GM18526 (cell line): Measurements from ENCODE around the gene ABHD17C.

Source experiments
- POLR2A ChIP-seq: IDR thresholded peaks from 3 replicates; pipeline ENCODE4 v1.6.1; 2011; ENCODE audit not compliant: insufficient read length; ENCODE audit errors: extremely low read depth

ABHD17C gene

DNA sequence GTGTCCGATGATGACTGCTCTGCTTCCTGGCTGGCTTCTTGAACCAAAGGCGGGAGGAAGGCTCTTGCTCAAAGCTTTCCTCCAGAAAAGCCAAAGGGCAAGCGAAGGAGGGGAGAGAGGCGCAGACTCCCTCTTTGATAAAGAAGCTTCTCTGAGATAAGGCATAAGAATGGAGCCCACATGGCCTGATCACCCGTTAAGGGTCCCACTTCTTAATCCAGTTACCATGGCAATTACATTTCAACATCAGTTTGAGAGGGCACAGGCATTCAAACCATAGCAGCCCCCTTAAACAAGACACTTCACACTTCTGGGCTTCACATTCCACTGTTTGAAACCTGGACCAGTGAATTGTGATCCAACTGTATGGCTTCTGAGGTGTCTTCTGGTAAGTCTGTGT lies 8.0 kb downstream of the ABHD17C start:
- TF ChIP-seq POLR2A, result no peak

DNA sequence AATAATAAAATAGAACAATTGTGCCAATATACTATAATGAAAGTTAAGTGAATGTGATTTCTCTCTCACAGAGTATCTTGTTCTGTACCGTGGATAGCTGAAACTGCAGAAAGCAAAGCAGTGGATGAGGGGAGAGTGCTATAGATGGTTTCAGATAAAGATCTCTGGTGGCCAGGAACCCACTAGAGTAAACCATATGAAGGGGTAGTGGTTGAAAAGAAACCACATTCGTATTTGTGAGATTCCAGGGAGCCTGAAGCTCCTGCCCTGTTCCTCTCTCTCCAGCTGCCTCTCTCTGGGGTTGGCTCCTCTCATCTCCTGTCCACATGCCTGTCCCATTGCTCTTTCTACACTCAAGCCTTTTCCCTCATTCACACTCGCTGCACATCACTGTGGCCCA lies 8.9 kb downstream of the ABHD17C start:
- TF ChIP-seq POLR2A, result no peak

DNA sequence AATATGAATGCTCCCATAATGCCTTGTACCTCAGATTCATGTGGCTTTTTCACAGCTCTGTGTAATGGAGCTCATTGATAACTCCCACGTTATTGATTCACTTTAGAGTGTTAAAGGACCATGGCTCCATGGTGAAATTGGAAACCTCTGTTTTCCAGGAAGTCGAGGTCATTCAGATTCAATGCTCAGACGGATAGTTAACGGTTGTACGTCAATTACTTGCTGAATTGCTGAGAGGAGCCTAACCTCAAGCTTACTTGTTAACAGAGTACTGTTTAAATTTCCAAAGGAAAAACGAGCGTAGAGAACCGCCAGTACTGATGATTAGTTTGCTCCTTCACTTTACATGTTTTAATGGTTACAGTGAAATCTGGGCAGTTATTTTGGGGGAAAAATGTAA lies 11.1 kb downstream of the ABHD17C start:
- no peak for TF ChIP-seq POLR2A

DNA sequence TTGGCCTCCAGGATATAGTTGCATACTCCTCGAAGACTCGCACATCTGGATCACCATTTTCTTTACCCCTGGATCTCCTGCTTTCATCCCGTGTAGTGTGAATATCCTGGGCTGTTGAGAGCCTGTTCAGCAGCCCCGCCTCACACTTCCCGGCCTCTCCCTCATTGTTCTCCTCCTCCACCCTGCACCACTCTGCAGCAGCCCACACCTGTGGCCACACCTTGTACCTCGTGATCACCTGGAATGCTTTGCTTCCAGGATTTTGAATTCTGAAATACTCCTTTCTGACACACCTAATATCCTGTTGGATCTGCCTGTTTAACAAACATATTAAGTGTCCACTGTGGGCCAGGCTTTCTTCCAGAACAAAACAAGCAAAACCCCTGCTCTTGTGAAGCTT lies 14.4 kb downstream of the ABHD17C start:
- TF ChIP-seq POLR2A, result no peak

DNA sequence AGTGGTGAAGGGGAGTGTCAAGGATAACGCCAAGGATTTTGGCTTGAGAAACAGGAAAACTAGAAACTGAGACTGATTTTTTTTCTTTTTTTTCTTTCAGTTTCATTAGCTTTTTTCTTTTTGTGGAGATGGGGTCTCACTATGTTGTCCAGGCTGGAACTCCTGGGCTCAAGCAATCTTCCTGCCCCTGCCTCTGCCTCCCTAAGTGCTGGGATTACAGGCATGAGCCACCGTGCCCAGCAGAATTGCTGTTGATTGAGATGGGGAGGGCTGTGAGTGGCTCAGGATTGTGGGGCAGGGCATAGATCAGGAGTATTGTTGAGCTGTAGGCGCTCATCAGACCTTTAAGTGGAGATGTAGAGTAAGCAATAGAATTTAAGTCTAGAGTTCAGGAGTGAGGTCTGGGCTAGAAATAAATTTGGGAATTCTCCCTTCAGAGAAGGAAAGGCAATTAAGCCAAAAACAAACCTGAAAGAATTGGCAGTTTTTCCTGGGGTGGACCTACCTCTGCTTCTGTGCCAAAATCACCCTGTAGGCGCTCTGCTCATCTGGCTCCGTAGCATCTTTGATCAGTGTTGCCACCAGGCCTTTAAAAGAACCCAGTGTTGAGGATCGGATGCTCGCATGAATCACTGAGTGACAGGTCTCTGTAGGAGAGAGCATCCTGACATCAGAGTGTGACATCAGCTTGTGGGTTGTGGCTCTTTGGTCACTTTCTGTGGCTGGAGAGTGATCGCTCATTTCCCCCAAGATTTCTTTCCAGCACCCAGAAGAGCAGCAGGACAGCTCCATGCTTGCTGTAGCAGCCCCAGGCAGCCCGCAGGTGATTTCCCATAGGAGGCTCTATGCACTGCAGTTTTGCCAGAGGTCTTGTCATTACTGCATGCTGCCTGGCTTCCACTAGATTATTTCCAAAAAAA lies 15.8 kb downstream of the ABHD17C start:
- TF ChIP-seq POLR2A, result no peak

DNA sequence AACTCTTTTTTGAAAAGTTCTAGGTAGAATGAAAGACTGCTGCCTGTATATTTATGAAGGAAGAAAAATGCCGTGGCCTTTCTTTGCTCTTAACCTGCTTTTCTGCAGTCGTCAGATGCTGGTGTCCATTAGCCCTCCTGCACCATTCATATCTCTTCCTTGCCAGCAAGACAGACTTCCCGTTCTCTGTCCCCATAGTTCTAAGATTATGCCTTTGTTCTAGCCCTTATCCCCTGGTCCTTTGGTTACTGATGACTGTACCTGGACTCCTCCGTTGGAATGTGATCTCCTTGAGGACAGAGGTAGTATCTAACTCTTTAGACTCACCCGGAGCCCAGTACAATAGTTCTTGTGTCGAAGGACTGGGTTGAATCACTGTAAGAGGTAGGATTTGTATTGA lies 16.8 kb downstream of the ABHD17C start:
- TF ChIP-seq POLR2A, result no peak

DNA sequence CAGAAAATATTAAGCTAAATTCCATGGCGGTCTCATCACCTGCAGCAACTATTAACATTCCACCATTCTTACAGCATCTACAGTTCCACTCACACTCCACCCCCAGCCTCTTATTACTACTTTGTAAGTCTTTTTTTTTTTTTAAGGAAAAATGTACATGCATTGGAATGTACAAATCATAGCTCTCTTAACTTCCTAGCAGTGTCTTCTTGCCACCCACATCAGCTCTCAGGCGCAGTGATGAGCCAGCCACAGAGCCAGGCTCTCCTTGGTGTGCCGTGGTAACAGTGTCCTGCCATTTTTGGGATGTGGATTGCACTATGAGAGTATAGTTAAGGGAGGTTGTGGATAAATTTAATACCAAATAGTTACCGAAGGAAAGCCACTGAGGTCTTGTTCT lies 17.8 kb downstream of the ABHD17C start:
- no peak for TF ChIP-seq POLR2A

DNA sequence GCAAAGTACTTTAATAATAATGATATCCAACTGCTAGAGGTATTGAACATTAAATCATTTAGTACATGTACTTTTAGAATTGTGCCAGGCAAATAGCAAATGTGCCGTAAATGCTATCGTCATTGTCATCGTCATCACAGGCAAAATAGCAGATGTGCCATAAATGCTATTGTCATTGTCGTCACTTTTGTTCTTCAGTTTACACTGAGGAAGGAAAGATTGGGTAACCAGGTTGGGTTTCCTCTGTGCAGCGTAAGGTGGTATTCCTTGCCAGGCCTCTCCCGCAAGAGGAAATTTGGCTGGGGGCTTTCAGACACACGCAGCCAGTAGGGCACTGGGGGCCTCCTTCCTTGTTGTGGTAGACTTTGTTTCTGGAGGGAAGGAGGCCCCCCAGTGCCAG lies 26.4 kb downstream of the ABHD17C start:
- no peak for TF ChIP-seq POLR2A

DNA sequence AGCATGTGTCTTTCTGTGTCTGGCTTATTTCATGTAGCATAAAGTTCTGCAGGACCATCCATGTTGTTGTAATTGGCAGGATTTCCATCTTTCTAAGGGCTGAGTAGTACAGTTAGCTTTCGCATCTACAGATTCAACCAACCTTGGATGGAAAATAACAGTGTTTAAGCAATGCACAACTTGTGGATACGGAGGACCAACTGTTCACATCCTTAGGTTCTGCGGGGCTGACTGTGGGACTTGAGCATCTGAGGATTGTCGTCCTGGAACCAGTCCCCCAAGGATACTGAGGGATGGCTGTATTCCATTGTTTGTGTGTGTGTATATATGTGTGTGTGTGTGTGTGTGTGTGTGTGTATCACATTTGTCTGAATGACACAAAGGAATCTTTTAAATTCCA lies 27.7 kb downstream of the ABHD17C start:
- no peak for TF ChIP-seq POLR2A

DNA sequence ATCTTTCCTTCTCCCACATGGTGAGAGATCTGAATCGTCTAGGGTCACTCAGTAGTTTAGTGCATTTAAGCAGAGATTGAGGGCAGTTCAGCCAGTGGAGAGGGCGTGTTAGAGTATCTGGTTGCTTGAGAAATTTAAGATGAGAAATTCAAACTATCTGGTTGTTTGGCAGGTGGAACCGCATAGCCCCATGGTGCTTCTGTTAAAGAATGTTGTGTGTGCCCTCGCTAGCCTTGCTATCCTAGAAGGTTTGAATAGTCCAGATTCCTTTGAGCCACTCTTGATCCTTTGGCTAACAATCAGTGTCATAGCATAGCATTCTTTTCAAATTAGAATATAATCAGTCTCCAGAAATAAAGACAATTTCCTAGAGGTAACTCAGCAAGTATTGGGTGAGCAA lies 32.1 kb downstream of the ABHD17C start:
- TF ChIP-seq POLR2A, result no peak

DNA sequence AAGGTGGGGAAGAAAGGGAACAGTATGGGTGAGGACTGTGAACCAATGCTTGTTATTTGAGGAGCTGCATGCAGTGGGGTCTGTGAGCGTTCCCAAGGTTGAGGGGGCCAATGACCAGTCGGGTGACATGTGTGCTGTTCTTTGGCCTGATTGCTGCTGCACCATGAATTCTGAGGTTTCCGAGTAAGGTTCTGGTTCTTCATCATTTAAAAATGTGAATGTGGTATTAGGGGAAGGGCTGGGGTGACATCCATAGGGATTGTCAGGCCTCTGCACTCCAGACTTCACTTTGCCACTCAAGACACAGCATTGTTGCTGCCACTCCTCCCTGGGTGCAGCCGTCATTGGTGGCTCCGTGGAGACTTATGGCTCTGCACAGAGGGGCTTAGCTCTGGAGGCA lies 32.5 kb downstream of the ABHD17C start:
- TF ChIP-seq POLR2A, result no peak

DNA sequence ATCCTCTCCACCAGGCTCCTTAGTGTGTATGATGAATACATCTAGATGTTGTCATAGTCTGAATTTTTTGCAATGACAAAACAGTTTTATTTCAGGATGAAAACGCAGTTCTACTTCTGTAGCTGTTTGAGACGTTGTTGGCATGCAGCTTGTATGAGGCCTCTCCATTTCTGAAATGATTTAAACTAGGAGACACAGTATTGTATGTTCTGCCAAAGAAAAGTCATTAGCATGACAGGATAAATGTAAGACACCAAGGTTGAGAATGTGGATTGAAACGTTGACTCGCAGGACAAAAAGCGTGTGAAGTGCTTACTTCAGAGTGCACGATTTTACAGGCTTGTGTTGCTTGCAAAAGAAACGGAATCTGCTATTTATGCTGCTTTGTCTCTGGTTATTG lies 35.3 kb downstream of the ABHD17C start:
- no peak for TF ChIP-seq POLR2A

DNA sequence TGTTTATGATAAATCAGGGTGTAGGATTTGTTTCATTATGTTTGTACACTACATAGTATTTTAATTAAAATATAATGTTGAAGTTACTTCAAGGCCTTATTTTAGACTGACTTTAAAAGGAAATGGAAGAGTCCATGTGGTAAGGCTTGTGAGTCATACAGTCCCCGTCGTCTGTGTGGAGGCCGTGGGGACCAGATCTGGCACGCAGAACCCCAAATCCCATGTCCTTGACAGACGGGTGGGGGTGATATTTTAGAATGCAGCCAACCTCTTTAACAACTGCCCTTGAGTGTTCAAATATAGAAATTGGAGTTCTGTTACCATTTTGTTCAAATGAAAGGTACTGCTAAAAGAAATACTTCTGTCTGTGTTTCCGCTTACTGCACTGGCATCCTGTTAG lies 35.8 kb downstream of the ABHD17C start:
- TF ChIP-seq POLR2A, result no peak

DNA sequence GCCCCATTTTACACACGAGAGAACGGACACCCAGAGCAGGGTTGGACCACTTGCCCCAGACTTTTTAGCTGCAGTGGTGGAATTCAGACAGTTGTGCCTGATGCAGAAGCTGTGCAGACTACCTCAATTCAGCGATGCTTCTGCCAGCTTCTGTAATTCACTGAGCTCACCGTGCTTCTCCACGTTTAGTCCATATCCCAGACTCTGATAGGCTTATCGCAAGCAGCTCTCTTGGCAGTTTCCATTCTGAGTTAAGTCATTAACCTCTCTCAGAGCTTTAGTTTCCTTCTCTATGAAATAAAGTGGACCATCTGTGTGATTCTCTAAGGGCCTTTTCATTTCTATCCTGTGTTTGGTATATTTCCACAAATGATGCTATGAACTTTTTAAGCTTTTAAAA lies 37.1 kb downstream of the ABHD17C start:
- no peak for TF ChIP-seq POLR2A

DNA sequence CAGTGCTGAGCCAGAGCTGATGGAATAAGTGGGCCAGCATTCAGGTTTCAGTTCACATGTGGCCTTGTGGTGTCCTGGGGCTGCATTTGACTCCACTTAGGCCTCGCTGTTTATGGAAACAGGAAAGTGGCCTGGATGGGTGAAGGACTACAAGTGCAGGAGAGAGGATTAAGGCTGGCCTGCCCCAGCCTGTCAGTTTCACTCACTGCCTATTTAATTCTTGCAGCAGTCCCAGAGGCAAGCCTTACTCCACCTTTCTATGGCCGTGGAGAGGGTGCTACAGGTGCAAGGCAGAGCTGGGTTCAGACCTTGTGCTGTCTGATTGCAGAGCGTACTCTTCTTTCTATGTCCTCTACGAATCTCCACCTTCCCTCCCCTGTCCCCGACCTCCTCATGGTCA lies 37.7 kb downstream of the ABHD17C start:
- TF ChIP-seq POLR2A, result no peak

DNA sequence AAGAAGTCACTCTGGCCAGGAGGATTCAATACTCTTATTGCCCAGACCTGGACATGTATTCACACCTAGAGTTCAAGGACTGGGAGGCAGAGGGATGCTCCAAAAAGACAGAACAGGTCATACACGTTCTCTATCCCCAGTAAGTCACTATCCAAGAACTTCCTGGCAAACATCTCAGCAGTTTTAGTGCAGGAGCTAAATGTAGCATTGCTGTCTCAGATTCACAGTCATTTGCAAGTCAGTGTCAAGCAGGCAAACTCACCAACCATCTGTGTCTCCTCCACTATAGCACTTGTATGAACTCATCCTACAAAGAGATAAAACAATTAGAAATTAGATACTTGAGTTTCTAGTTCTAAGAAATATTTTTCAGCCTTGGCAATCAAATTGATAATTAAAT lies 38.4 kb downstream of the ABHD17C start:
- TF ChIP-seq POLR2A, result no peak

DNA sequence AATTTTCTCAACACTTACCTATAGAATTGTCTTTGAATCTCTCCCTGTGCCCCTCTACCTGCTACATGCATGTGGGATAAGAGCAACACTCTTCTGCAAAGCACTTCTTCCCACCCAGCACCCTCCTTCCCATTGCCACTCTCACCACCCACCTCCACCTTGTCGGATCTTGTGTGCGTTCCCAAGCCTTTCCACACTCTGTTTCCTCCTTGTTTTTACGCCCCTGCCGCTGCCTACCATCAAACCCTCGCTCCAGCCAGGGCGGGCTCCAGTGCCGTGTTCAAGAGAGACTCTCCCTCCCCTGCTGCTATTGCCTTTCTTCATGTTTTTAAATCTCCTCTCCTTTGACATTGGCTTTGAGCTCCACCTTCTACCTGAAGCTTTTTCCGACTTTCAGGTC lies 40.2 kb downstream of the ABHD17C start:
- TF ChIP-seq POLR2A, result no peak
